GM21529 (cell line): Measurements from ENCODE around the gene IL16.
"Not testable (repeated sequence)": the region's sequence is repeated elsewhere in the genome, so short reads cannot be mapped to it uniquely, and the experiment has no call there.

Experiments
- ATAC-seq: cut with Tn5 transposase; IDR thresholded peaks from one replicate; pipeline ENCODE4 v1.9.1; 2021; ENCODE audit not compliant: unreplicated experiment

Gene IL16

GRCh38 chr15:81196576-81197254 is at the start of gene IL16:
Gene IL16, plus strand, starts transcription at chr15:81196879. Its CDS starts 28,521 bp downstream, at chr15:81225400.
- no peak for ATAC-seq

- ATAC-seq, result no peak
These were observed 45.3 kb upstream of the IL16 start for GRCh38 chr15:81151389-81151788.

GRCh38 chr15:81152339-81152738 is 44.3 kb upstream of the IL16 start:
- ATAC-seq, result no peak

- no peak for ATAC-seq
These were observed 43.9 kb upstream of the IL16 start for GRCh38 chr15:81152799-81153198.

DNA sequence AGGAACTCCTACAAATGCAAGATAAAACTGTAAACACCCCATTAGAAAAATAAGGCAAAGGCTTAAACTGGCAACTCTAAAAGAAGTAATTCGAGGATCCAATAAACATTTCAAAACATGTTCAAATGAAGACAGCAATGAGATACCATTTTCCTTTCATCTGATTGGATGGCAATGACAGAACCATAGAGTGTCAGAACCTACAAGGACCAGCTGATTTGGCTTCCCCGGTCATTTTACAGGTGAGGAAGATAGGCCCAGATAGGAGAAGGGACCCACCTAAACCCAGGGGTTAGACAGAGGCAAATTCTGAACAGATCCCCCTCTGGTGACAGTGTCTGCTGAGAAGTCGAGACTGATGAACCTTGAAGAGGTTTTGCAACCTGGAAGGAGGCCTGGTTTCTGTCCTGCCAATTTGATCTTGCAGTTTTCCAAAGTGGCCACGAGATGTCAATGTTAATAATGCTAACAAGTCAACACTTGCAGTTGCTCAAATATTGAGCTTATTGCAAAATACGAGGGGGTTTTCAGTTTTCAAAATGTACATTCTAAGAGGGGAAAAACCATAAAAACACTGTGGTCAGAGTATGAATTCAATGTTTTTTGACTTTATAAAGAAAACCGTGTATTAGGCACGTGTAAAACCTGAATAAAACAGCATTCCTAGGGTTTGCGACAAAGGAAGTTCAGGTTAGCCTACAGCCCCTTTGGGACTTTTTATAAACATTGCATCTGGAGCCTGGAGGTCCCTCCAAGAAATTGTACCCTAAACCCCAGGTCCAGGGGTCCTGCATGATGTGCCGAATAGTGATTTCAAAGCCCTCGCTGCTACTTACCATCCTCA is 41.1 kb upstream of the IL16 start:
- no peak for ATAC-seq

GRCh38 chr15:81156324-81156723 is 40.4 kb upstream of the IL16 start:
- no peak for ATAC-seq

DNA sequence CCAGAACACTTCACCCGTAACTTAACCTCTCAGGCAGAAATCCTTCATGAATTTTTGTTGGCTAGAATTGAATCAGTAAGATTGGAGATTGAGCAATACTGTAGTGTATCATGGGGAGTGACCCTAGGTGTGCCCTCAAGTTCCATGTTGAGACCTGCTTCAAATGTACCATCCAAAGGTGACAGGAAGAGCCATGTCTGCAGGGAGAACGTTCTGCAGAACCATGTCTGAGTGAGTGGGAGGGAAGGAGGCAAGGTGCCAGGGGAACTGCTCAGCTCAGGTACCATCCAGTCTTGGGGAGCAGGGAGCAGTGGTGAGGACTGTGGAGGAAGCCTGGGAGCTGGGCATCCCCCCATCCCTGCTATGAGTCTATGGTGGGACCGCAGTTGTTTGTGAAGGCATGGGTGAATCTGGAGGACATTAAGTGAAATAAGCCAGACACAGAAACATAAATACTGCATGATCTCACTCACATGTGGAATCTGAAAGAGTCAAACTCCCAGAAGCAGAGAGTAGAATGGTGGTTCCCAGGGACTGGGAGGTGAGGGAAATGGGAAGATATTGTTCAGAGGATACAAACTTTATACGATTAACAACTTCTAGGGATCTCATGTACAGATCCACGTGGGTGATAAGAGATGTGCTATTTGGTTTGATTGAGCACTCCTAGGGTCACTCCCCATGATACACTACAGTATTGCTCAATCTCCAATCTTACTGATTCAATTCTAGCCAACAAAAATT is 39.3 kb upstream of the IL16 start:
- ATAC-seq, result no peak

DNA sequence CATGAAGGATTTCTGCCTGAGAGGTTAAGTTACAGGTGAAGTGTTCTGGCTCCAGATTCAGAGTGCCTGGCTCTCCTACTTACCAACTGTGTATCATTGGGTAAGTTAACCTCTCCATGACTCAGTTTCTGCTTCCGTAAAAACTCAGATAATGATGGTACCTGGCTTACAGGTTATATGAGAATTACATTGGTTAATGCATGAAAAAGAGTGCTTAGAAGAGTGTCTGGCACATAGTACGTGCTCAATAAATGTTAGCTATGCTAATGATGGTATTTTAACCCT is 38.8 kb upstream of the IL16 start:
- no peak for ATAC-seq

DNA sequence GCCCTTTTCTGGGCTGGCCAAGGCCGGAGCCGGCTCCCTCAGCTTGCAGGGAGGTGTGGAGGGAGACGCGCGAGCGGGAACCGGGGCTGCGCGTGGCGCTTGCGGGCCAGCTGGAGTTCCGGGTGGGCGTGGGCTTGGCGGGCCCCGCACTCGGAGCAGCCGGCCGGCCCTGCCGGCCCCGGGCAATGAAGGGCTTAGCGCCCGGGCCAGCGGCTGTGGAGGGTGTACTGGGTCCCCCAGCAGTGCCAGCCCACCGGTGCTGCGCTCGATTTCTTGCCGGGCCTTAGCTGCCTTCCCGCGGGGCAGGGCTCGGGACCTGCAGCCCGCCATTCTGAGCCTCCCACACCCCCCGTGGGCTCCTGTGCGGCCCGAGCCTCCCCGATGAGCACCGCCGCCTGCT is 38.1 kb upstream of the IL16 start:
- ATAC-seq, result not testable (repeated sequence)

DNA sequence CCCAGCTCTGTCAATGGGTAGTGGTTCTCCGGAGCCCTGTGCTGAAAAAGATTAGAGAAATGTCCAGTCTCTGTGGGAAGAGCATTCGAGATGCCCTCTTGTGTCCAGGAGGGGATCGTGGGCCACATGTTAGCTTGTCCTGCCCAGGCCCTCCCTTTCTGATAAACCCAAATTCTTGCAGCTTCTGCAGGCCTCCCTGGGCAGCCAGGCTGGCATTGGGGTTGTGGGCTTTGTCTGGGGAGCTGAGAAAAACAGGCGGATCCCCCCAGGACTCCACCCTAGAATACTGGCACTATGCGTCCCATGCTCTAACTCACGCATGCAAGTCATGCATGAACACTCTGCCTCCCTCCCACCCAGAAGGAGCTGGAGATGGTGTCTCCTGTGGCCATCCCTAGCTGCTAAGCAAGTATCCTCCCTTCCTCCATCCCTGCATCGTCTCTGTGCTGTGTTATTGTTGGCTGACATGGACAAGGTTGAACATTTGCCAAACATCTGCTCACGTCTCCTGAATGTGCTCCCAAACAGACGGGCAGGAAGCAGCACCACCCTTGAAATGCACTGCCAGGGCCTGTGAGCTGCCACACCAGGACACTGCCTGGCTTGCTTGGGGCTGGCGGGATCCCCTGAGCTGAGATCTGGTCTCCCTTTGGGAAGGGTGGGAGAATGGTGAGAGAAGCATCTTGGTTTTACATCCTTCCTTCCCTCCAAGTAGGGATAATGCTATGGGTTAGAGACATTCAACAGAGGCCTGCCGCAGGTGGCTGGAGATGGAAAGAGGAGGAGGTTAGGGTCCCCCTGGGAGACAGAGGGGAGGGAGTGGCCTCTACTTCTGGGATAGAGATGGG is 36.1 kb upstream of the IL16 start:
- no peak for ATAC-seq

DNA sequence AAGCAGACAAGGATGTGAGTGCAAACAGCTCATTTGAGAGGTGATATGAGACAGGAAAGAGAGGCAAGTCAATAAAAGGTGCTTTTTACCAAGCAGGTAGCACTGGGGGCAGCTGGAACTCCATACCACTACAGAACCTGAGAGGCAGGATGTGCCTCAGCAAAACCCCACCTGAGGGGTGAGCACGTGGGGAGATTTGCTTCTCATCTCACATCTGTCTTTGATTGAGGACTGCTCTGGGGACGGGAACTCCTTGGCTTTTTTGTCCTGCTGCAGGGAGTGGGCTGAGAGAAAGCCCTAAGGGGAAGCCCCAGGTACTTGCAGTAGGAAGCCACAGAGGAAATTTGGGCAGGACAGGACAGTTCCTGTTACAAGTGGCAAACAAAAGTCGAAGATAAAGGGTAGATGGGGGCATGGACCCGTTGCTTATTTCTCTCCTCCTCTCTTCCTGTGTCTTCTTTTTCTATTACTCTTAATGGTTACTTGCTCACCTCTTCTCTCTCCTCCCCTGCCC is 35.5 kb upstream of the IL16 start:
- no peak for ATAC-seq

- no peak for ATAC-seq
These were observed 34.8 kb upstream of the IL16 start for GRCh38 chr15:81161851-81162250.

- no peak for ATAC-seq
These were observed 32.5 kb upstream of the IL16 start for GRCh38 chr15:81163961-81164800.

- ATAC-seq, result no peak
These were observed 31.1 kb upstream of the IL16 start for GRCh38 chr15:81165535-81165934.

- no peak for ATAC-seq
These were observed 29.9 kb upstream of the IL16 start for GRCh38 chr15:81166636-81167305.

- ATAC-seq, result no peak
These were observed 28.6 kb upstream of the IL16 start for GRCh38 chr15:81168131-81168526.

GRCh38 chr15:81168644-81169043 is 28.0 kb upstream of the IL16 start:
- no peak for ATAC-seq

DNA sequence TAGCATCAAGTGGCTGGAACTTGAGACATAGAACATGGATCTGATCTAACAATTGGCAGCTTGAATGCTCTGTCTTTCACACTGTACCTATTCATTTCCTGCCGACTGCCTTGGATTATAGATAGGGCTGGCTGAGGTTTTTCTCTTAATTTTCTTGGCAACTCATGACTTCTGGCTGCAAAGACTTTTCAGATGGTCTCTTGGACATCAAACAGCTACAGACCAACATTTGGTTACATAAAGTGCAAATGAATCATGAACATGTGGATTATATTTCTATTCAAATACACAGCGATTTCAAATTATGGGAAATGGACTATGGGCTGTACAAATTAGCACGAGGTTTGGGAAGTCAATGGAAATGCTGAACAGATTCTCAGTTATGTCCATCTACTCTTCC is 26.2 kb upstream of the IL16 start:
- no peak for ATAC-seq

DNA sequence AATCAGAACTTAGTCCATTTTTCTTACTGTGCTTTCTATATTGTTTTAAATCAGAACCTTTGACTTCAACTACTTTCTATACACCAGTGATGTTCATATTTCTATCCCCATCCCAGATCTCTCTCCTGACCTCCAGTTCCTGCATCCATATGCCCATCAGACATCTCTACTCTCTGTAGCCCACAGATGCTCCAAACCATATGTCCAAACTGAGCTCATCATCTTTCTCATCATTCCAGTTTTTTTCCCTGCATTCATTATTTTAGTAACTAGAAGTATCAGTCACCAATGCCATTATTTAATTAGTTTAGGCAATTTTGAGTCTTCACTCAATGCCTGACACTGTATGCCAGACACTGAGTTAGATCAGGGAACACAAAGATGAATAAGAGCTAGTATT is 25.4 kb upstream of the IL16 start:
- ATAC-seq, result no peak
